Hematopoietic multipotent progenitor cell treated with erythropoietin and hydrocortisone succinate and interleukin-3 and kit ligand, for 17 days (in vitro differentiated cells): Measurements from ENCODE around the gene BBS4.
A peak's percentile ranks its signal among the peaks of the same experiment; 100 is the strongest.

Experiments
- DNase-seq: peaks from one replicate; pipeline ENCODE4 v3.0.0-alpha.2; 2015; ENCODE audit warnings: low spot score

BBS4 gene

GRCh38 chr15:72760590-72761260, 74.7 kb downstream of the BBS4 start:
- DNase-seq = no peak

GRCh38 chr15:72764656-72765055, 78.6 kb downstream of the BBS4 start:
- no peak for DNase-seq

DNA sequence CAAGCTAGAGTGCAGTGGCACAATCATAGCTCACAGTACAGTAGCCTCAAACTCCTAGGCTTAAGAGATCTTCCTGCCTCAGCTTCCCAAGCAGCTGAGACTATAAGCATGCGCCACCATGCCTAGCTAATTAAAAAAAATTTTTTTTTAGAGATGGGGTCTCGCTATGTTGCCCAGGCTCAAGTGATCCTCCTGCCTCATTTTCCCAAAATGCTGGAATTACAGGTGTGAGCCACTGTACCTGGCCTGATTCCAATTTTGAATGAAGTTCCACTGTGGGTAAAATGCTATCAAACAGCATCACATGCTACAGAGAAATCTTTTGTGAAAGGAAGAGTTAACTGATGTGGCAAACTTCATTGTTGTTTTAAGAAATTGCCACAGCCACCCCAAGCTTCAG, 80.0 kb downstream of the BBS4 start:
- DNase-seq = no peak

DNA sequence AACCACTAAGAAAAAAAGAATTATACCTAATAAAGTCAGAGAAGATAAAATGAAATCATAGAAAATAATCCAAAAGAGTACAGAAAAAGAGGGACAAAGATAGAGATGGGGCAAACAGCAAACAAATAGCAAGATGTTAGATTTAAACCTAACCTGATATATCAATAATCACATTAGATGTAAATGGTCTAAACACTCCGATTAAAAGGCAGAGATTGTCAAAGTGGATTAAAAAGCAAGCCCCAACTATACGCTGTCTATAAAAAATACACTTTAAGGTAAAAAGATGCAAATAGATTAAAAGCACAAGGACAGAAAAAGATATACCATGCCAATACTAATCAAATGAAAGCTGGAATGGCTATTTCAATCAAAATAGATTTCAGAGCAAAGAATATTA, 80.8 kb downstream of the BBS4 start:
- no peak for DNase-seq

DNA sequence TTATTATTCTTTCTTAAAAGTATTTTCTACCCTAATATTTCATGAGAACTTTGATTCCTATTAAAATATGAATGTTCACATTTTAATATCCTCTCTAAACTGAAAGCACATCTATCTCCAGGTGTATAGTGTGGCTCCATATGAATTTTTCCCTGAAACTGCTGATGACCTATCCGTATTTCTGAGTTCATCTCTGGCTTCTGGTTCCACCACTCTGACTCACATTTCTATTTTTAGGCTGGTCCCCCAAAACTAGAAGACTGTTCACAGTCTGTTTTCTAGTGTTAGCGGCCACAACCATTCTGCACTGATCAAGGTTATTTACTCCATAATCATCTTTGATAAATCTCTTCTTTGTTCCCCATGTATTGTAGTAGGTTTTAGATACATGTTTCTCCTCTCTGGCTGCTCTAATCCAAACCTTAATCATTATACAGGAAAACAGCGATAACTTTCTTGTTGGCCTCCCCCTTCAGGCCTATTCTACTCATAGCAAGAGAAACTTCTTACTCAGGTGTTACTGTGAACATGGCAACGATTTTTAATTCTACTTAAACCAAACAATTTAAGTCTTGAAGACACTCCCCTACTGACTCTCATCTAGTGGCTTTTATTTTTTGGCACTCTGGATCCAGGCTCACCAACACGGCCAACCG, 84.8 kb downstream of the BBS4 start:
- DNase-seq = no peak

DNA sequence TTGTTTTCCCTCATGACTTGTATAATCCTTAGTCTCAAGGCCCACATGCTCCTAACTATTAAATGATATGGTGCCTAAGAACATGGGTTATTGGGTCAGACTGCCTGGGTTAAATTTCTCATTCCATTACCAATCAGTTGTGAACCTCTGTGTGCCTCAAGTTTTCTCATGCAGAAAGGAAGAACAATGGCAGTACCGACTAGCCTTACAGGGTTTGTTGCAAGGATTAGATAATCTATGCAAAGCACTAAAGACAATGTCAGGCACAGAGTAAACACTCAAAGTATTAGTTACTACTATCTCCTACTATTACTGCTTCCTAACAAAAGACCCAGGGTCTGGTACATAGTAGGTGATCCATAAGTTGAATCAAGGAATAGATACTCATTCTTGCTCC, 85.3 kb downstream of the BBS4 start:
- no peak for DNase-seq

- DNase-seq = no peak
Measured at GRCh38 chr15:72774696-72775383, 88.8 kb downstream of the BBS4 start.

GRCh38 chr15:72778796-72779195, 92.8 kb downstream of the BBS4 start:
- no peak for DNase-seq

- no peak for DNase-seq
Measured at GRCh38 chr15:72781631-72782030, 95.6 kb downstream of the BBS4 start.

GRCh38 chr15:72782274-72783003, 96.4 kb downstream of the BBS4 start:
- no peak for DNase-seq

GRCh38 chr15:72783004-72783639, 97.1 kb downstream of the BBS4 start:
- peak; percentile 32 for DNase-seq

DNA sequence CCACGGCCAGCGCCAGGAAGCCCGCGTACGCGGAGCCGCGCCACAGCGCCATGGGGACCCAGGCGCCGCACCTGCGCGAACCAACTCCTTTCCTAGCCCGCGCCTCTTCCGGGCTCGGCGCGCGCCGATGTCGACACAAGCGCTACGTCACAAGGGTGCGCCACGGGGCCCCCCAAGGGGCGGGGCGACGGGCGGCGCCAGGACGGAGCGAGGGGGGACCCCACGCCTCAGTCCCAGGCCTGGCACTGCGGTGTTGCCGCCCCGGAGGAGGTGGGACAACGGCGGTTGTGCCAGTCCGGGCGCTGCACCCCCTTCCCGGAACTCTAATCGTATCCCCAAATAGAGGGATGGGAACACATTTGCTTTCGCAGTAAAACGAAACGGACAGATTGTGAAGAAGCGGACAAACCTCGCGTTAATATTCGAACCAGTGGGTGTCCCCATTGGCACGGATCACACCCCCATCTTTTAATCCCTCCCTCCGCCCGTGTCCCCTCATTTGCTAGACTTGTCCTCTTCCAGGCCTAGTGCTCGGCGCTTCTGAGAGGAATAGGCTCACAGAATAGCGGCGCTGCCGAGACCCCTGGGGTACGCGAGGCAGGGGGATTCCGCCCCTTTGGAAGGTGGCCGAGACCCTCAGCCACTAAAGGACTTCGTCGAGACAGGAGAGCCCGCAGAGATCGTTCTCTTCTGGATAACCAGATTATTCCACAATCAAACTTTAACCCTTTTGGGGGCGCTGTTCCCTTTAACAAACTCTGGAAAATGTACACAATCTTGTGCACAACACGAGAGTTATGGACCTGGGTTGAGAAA, 97.8 kb downstream of the BBS4 start, which contains the start of gene ADPGK:
TSS of gene ADPGK (minus strand) at position 119 of the 816 bp plus-strand sequence. CDS start at position 52, 67 bp downstream.
- peak; percentile 93 for DNase-seq

- no peak for DNase-seq
Measured at GRCh38 chr15:72784456-72784876, 98.5 kb downstream of the BBS4 start.

- DNase-seq = no peak
Measured at GRCh38 chr15:72785432-72785831, 99.4 kb downstream of the BBS4 start.

DNA sequence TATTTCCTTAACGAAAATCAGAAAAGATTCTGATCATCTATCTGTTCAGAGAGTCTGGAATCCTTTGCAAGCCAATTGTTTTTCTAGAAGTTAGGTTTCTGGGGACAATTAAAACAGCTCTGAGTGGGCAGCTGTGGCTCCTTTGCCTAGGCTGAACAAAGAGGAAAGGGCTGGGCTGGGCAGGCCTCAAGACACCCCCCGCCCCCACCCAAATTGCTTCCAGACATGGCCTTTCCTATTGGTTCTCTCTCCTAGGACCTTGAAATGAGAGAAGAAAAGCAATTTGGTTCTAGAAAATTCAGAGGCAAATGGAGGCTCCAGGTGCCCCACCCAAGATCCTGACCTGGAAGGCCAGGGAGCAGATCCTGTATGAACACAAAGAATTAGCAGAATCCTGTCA, 99.8 kb downstream of the BBS4 start:
- no peak for DNase-seq

DNA sequence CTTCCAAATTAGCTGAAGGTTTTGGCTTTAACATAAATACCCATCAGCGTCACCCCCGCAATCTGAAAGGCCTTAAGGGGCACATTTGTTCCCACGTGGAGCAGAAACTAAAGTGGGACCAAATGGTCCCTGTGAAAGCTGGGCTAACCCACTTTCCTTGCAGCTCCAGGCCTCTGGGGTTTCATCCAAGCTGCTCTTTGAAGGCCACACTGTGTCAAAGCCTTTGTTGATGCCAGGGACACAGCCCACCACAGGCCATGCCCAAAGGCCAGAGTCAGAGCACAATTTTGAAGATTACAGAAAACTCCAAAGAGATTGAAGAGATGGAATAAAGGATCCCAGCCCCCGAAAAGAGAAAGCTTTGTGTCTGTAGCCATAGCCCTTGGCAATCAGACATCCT, 100.2 kb downstream of the BBS4 start:
- DNase-seq = no peak

GRCh38 chr15:72786676-72787345, 100.8 kb downstream of the BBS4 start:
- DNase-seq = no peak

DNA sequence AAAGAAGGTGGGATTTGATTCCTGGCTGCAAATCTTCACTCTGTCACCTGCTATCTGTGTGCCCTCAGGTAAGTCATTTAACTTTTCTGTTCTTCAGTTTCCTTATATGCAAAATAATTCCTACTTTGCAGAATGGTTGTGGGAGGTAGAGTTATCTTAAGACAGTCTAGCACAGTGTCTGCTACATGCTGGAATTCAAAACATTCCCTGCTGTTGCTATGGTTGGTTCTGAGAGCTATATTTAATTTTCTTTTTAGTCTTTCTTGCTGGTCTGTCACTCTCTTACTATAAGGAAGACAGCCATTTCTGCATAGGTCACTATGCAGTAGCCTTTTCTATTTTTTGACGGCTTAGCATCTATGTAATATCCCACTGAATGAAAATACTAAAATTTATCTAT, 101.5 kb downstream of the BBS4 start:
- no peak for DNase-seq
